GM21390 (cell line): ENCODE results near the gene ZNF747.

Experiments used
- ATAC-seq: cut with Tn5 transposase; IDR thresholded peaks from one replicate; pipeline ENCODE4 v1.9.1; 2021; ENCODE audit not compliant: unreplicated experiment

Gene ZNF747

GRCh38 chr16:30534368-30535105 is at the start of gene ZNF747:
Gene ZNF747 (minus strand): TSS chr16:30534858. CDS start chr16:30534679, 179 bp downstream.
- ATAC-seq = no peak

GRCh38 chr16:30582611-30583340 is 48.1 kb upstream of the ZNF747 start:
- no peak for ATAC-seq

- ATAC-seq = no peak
Measured at GRCh38 chr16:30581457-30581856, 46.8 kb upstream of the ZNF747 start.

GRCh38 chr16:30574678-30575077 is 40.0 kb upstream of the ZNF747 start:
- no peak for ATAC-seq

- peak; percentile 76 for ATAC-seq
Measured at GRCh38 chr16:30571445-30572322, 37.0 kb upstream of the ZNF747 start, which contains the start of gene ZNF688. Gene ZNF688 (minus strand): TSS chr16:30571714. CDS start chr16:30571629, 85 bp downstream.

- ATAC-seq = no peak
Measured at GRCh38 chr16:30570636-30571444, 36.2 kb upstream of the ZNF747 start.

GRCh38 chr16:30569746-30570635 is 35.3 kb upstream of the ZNF747 start:
- no peak for ATAC-seq

GRCh38 chr16:30569281-30569680 is 34.6 kb upstream of the ZNF747 start:
- ATAC-seq = no peak

- ATAC-seq = peak; percentile 41
Measured at GRCh38 chr16:30567991-30568638, 33.5 kb upstream of the ZNF747 start.

GRCh38 chr16:30567160-30567990 is 32.7 kb upstream of the ZNF747 start:
- no peak for ATAC-seq

- no peak for ATAC-seq
Measured at GRCh38 chr16:30566531-30566930, 31.9 kb upstream of the ZNF747 start.

- ATAC-seq = no peak
Measured at GRCh38 chr16:30565984-30566383, 31.3 kb upstream of the ZNF747 start.

- no peak for ATAC-seq
Measured at GRCh38 chr16:30565526-30565925, 30.9 kb upstream of the ZNF747 start.

GRCh38 chr16:30562021-30562420 is 27.4 kb upstream of the ZNF747 start:
- ATAC-seq = no peak

GRCh38 chr16:30561089-30561816 is 26.6 kb upstream of the ZNF747 start:
- no peak for ATAC-seq

- no peak for ATAC-seq
Measured at GRCh38 chr16:30559690-30560089, 25.0 kb upstream of the ZNF747 start.

GRCh38 chr16:30558789-30559377 is 24.2 kb upstream of the ZNF747 start:
- no peak for ATAC-seq
